DMS153 treated with DMSO at 0.1 percent for 48 hours (cell line): ENCODE results near the gene CACNA2D1.
A peak's percentile ranks its signal among the peaks of the same experiment; 100 is the strongest.

ENCODE experiments used
- DNase-seq: peaks from one replicate; lab custom pipeline; 2025; ENCODE audit not compliant: unreplicated experiment; lab: John Stamatoyannopoulos, UW

CACNA2D1 gene

GRCh38 chr7:82347808-82348207 is 95.8 kb downstream of the CACNA2D1 start:
- DNase-seq = no peak

- DNase-seq = no peak
Observed at GRCh38 chr7:82345886-82346285, 97.7 kb downstream of the CACNA2D1 start.

- DNase-seq = no peak
Observed at GRCh38 chr7:82343716-82344115, 99.9 kb downstream of the CACNA2D1 start.

- DNase-seq = no peak
Observed at GRCh38 chr7:82339958-82340357, 103.6 kb downstream of the CACNA2D1 start.

- peak; percentile 66 for DNase-seq
Observed at GRCh38 chr7:82335927-82336326, 107.7 kb downstream of the CACNA2D1 start.

GRCh38 chr7:82335001-82335400 is 108.6 kb downstream of the CACNA2D1 start:
- no peak for DNase-seq

GRCh38 chr7:82331234-82331633 is 112.3 kb downstream of the CACNA2D1 start:
- DNase-seq = no peak

GRCh38 chr7:82330706-82331215 is 112.8 kb downstream of the CACNA2D1 start:
- DNase-seq = no peak

- DNase-seq = no peak
Observed at GRCh38 chr7:82327898-82328297, 115.7 kb downstream of the CACNA2D1 start.

GRCh38 chr7:82325416-82325815 is 118.2 kb downstream of the CACNA2D1 start:
- no peak for DNase-seq

- DNase-seq = no peak
Observed at GRCh38 chr7:82323806-82324205, 119.8 kb downstream of the CACNA2D1 start.

- peak; percentile 46 for DNase-seq
Observed at GRCh38 chr7:82319674-82320118, 123.9 kb downstream of the CACNA2D1 start.

GRCh38 chr7:82318786-82319185 is 124.8 kb downstream of the CACNA2D1 start:
- no peak for DNase-seq

GRCh38 chr7:82317760-82318159 is 125.8 kb downstream of the CACNA2D1 start:
- DNase-seq = no peak

GRCh38 chr7:82317257-82317721 is 126.3 kb downstream of the CACNA2D1 start:
- DNase-seq = no peak

- no peak for DNase-seq
Observed at GRCh38 chr7:82313269-82313668, 130.3 kb downstream of the CACNA2D1 start.

- no peak for DNase-seq
Observed at GRCh38 chr7:82312646-82313045, 130.9 kb downstream of the CACNA2D1 start.

- DNase-seq = no peak
Observed at GRCh38 chr7:82305347-82306005, 138.1 kb downstream of the CACNA2D1 start.

GRCh38 chr7:82294865-82295264 is 148.7 kb downstream of the CACNA2D1 start:
- no peak for DNase-seq

- DNase-seq = no peak
Observed at GRCh38 chr7:82294382-82294784, 149.2 kb downstream of the CACNA2D1 start.

- no peak for DNase-seq
Observed at GRCh38 chr7:82293467-82293866, 150.1 kb downstream of the CACNA2D1 start.

- DNase-seq = no peak
Observed at GRCh38 chr7:82291931-82292330, 151.6 kb downstream of the CACNA2D1 start.

GRCh38 chr7:82289889-82290288 is 153.7 kb downstream of the CACNA2D1 start:
- DNase-seq = no peak
